HEK293 (cell line): ENCODE measurements around the gene IKZF1.

Source experiments
- CTCF ChIA-PET: fragments of 350-600 bp; formaldehyde crosslinking; extraction: SDS; loops from one replicate; lab custom pipeline; 2021; ENCODE audit warnings: antibody characterized with exemption; lab: Yijun Ruan, JAX
- POLR2A ChIA-PET: fragments of 300-600 bp; formaldehyde crosslinking; extraction: SDS; loops from one replicate; lab custom pipeline; 2020; ENCODE audit warnings: antibody characterized with exemption, inconsistent platforms; lab: Yijun Ruan, JAX
- H3K27ac ChIP-seq: fragments of 200-500 bp; sonication (Bioruptor generic); 2 replicates; pipeline ENCODE4 v1.5.1; 2014; ENCODE audit warnings: low read depth, low read length, control low read depth, inconsistent platforms; ENCODE audit errors: extremely low read depth
- H3K36me3 ChIP-seq, 2 experiments: fragments of 200-500 bp in 1 of 2; sonication (Bioruptor generic) in 1 of 2; 1 replicate in 1 of 2; 2 replicates in 1 of 2; pipeline ENCODE4 v1.5.1; 2014 to 2017; ENCODE audit warnings: inconsistent platforms in 2 of 2, low read length in 2 of 2; ENCODE audit not compliant: control insufficient read depth in 2 of 2, insufficient read depth in 1 of 2
- H3K4me1 ChIP-seq: fragments of 200-500 bp; sonication (Bioruptor generic); 2 replicates; pipeline ENCODE4 v1.5.1; 2014; ENCODE audit warnings: mild to moderate bottlenecking, low read length, inconsistent platforms; ENCODE audit not compliant: control insufficient read depth, insufficient read depth
- H3K4me3 ChIP-seq: 2 replicates; pipeline ENCODE4 v1.5.1; 2011; ENCODE audit warnings: low read depth, mild to moderate bottlenecking, control low read depth, low read length, moderate library complexity
- H3K9me3 ChIP-seq: fragments of 200-500 bp; sonication (Bioruptor generic); 2 replicates; pipeline ENCODE4 v1.5.1; 2014; ENCODE audit warnings: low read depth, low read length, inconsistent platforms; ENCODE audit not compliant: control insufficient read depth, insufficient read depth
- KLF1 ChIP-seq: fragments of 450-650 bp; formaldehyde crosslinking; IDR thresholded peaks from 2 replicates; pipeline ENCODE4 v1.5.1; 2016; ENCODE audit warnings: missing biosample characterization, missing genetic modification characterization
- KLF8 ChIP-seq: fragments of 450-650 bp; formaldehyde crosslinking; IDR thresholded peaks from 2 replicates; pipeline ENCODE4 v1.5.1; 2016; ENCODE audit warnings: missing biosample characterization, missing genetic modification characterization
- SALL2 ChIP-seq: fragments of 450-650 bp; formaldehyde crosslinking; IDR thresholded peaks from 2 replicates; pipeline ENCODE4 v1.5.0; 2017; ENCODE audit warnings: missing biosample characterization, mild to moderate bottlenecking, missing genetic modification characterization, borderline replicate concordance
- SCRT2 ChIP-seq: fragments of 450-650 bp; formaldehyde crosslinking; IDR thresholded peaks from 2 replicates; pipeline ENCODE4 v1.5.1; 2016; ENCODE audit warnings: missing biosample characterization, missing genetic modification characterization
- WT1 ChIP-seq: fragments of 450-650 bp; formaldehyde crosslinking; IDR thresholded peaks from 2 replicates; pipeline ENCODE4 v1.5.1; 2016; ENCODE audit warnings: missing biosample characterization, missing genetic modification characterization
- ZBTB48 ChIP-seq: fragments of 450-650 bp; formaldehyde crosslinking; IDR thresholded peaks from 2 replicates; pipeline ENCODE4 v1.5.1; 2016; ENCODE audit warnings: missing biosample characterization, missing genetic modification characterization
- ZNF114 ChIP-seq: fragments of 450-650 bp; formaldehyde crosslinking; IDR thresholded peaks from 2 replicates; pipeline ENCODE4 v1.5.0; 2017; ENCODE audit warnings: missing biosample characterization, missing genetic modification characterization
- ZNF140 ChIP-seq: fragments of 450-650 bp; formaldehyde crosslinking; IDR thresholded peaks from 2 replicates; pipeline ENCODE4 v1.5.1; 2016; ENCODE audit warnings: missing biosample characterization, missing genetic modification characterization
- ZNF175 ChIP-seq: fragments of 450-650 bp; formaldehyde crosslinking; IDR thresholded peaks from 2 replicates; pipeline ENCODE4 v1.5.1; 2016; ENCODE audit warnings: missing biosample characterization, missing genetic modification characterization
- ZNF747 ChIP-seq: fragments of 450-650 bp; formaldehyde crosslinking; IDR thresholded peaks from 2 replicates; pipeline ENCODE4 v1.5.1; 2016; ENCODE audit warnings: missing biosample characterization, missing genetic modification characterization
- ZNF837 ChIP-seq: fragments of 450-650 bp; formaldehyde crosslinking; IDR thresholded peaks from 2 replicates; pipeline ENCODE4 v1.5.1; 2016; ENCODE audit warnings: missing biosample characterization, missing genetic modification characterization
- ZSCAN23 ChIP-seq: fragments of 450-650 bp; formaldehyde crosslinking; IDR thresholded peaks from 2 replicates; pipeline ENCODE4 v1.5.1; 2016; ENCODE audit warnings: missing biosample characterization, missing genetic modification characterization
- ZSCAN30 ChIP-seq: fragments of 450-650 bp; IDR thresholded peaks from 2 replicates; pipeline ENCODE4 v1.5.1; 2018; ENCODE audit warnings: missing biosample characterization, mild to moderate bottlenecking, missing genetic modification characterization, moderate library complexity
- TF ChIP-seq, protein P1 (sequence below): fragments of 450-650 bp; formaldehyde crosslinking; IDR thresholded peaks from 2 replicates; pipeline ENCODE4 v1.5.1; 2016; ENCODE audit warnings: missing biosample characterization, missing genetic modification characterization
- TF ChIP-seq, protein P2 (sequence below): fragments of 450-650 bp; formaldehyde crosslinking; IDR thresholded peaks from 2 replicates; pipeline ENCODE4 v1.5.1; 2016; ENCODE audit warnings: missing biosample characterization, missing genetic modification characterization
- TF ChIP-seq, protein P3 (sequence below): fragments of 450-650 bp; formaldehyde crosslinking; IDR thresholded peaks from 2 replicates; pipeline ENCODE4 v1.5.1; 2016; ENCODE audit warnings: missing biosample characterization, missing genetic modification characterization
- TF ChIP-seq, protein P4 (sequence below): fragments of 450-650 bp; formaldehyde crosslinking; IDR thresholded peaks from 2 replicates; pipeline ENCODE4 v1.5.0; 2017; ENCODE audit warnings: missing biosample characterization, missing genetic modification characterization, borderline replicate concordance

The IKZF1 gene

DNA sequence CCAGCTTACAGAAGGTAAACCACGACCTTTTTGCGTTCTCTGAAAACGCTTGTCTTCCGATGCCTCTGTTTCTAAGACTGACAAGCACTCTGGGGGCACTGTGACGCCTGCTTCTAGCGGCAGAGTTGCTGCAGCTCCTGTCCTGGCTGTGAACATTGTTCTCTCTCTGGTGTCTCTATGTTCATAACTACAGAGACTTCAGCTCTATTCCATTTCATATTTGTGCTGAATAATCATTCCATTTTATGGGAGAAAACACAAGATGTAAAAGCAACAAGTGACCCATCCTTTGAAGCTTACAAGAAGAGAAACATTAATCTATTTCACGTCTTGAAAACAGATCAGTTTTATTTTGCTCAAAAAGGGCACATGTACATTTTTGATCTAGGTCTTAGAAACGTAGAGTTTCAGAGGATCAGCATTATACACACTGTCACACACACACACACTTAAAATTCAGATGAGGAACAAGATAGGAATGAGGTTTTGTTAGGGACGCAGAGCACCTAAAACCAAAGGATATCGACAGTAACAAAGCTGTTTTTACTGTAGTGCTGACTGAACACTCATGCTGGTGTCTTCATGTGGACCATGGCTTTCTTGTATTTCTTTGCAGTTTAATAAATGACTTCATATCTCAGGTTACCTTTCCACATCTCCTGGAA is 3.0 kb downstream of the IKZF1 start:
- Histone ChIP-seq H3K27ac (no peak overlapping the region), H3K9me3 (no peaks in the 10 kb centered on the region), H3K36me3 (no peaks in the 10 kb centered on the region), H3K4me1 (no peaks in the 10 kb centered on the region), H3K4me3 (no peak overlapping the region)
- POLR2A ChIA-PET, result no interaction called here
- CTCF ChIA-PET, result interaction anchor here (0.6 kb wide), 1 partner anchor 63 kb away, joined by 3 read pairs; no protein-coding TSS in a partner anchor
- TF ChIP-seq, protein P1, sequence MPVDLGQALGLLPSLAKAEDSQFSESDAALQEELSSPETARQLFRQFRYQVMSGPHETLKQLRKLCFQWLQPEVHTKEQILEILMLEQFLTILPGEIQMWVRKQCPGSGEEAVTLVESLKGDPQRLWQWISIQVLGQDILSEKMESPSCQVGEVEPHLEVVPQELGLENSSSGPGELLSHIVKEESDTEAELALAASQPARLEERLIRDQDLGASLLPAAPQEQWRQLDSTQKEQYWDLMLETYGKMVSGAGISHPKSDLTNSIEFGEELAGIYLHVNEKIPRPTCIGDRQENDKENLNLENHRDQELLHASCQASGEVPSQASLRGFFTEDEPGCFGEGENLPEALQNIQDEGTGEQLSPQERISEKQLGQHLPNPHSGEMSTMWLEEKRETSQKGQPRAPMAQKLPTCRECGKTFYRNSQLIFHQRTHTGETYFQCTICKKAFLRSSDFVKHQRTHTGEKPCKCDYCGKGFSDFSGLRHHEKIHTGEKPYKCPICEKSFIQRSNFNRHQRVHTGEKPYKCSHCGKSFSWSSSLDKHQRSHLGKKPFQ (tag by site-specific recombination), result no peak
- peak; percentile 17; the same call in 1 of the 2 replicates for TF ChIP-seq SCRT2

DNA sequence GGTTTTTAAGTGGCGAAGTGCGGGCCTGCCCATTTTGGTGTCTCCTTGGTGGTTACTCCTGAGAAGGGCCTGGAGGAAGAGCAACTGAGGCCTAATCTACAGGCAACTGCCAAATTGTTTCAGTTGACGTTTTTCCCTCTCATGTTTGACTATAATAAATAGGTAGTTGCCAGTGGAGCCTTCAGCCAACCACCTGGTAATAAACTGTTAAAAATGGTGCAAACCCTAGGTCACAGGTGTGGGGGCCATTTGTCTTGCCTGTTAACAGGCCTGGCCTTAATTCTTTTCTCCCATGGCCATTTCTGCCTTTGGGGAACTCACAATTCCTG is 3.7 kb downstream of the IKZF1 start:
- no peaks in the 10 kb centered on the region for H3K36me3 ChIP-seq
- H3K4me1 ChIP-seq, result no peaks in the 10 kb centered on the region
- ChIA-PET POLR2A (no interaction called here), CTCF (interaction anchor here (0.6 kb wide), 1 partner anchor 64 kb away, joined by 3 read pairs; no protein-coding TSS in a partner anchor)
- no peak overlapping the region for H3K4me3 ChIP-seq
- H3K9me3 ChIP-seq, result no peaks in the 10 kb centered on the region
- TF ChIP-seq KLF8 (tag by site-specific recombination), result no peak
- TF ChIP-seq ZBTB48, result no peak
- no peak for TF ChIP-seq ZNF837
- H3K27ac ChIP-seq, result no peak overlapping the region

DNA sequence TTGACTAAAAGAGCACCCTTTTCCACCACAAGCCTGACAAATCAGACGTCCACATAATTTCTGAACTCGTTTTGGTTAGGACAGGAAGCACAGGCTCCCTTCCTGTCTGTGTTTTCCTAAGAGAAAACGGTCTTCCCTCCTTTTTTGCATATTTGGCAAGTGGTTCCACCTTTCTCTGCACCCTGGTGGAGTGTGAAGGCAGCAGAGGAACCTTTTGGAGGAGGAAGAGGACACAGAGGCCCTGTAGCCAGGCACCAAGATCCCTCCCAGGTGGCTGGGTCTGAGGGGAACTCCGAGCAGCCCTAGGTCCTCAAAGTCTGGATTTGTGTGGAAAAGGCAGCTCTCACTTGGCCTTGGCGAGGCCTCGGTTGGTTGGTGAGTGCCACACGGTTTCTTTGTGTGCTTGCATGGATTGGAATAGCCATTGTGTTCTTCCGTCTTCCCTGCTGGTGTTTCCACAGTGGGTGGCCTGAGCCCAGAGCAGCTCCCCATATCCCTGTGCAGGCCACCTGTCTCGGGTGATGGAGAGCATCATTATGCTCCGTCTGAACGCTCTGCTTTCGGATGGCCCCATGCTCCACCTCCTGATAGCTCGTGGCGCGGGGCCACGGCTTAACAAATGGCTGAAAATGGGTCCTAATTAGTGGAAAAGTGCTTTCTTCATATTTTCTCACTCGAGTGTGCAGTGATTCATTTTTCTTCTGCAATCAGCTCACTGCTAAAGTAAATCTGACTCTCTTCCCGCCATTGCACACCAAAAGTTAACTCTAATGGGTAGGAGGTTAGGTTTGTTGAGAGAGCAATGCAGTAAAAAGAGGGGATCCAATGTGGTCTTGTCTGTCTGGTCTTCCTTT is 4.2 kb downstream of the IKZF1 start:
- CTCF ChIA-PET, result interaction anchor here (0.6 to 0.7 kb wide), 2 partner anchors 64 to 818 kb away, joined by 3 read pairs; no protein-coding TSS in a partner anchor
- no peaks in the 10 kb centered on the region for H3K4me1 ChIP-seq

More for the DNA sequence above, 4.2 kb downstream of the IKZF1 start:
- TF ChIP-seq, protein P2, sequence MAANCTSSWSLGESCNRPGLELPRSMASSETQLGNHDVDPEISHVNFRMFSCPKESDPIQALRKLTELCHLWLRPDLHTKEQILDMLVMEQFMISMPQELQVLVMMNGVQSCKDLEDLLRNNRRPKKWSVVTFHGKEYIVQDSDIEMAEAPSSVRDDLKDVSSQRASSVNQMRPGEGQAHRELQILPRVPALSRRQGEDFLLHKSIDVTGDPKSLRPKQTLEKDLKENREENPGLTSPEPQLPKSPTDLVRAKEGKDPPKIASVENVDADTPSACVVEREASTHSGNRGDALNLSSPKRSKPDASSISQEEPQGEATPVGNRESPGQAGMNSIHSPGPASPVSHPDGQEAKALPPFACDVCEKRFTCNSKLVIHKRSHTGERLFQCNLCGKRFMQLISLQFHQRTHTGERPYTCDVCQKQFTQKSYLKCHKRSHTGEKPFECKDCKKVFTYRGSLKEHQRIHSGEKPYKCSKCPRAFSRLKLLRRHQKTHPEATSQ (tag by site-specific recombination), result no peak
- TF ChIP-seq ZSCAN23 (tag by site-specific recombination), result no peak
- TF ChIP-seq SALL2 (tag by site-specific recombination), result no peak
- TF ChIP-seq ZSCAN30, result no peak
- TF ChIP-seq WT1 (tag by site-specific recombination), result no peak
- no peak for TF ChIP-seq ZNF140 (tag by site-specific recombination)
- TF ChIP-seq ZNF747 (tag by site-specific recombination), result no peak
- TF ChIP-seq SCRT2, result no peak
- TF ChIP-seq KLF1 (tag by site-specific recombination), result no peak
- no peak for TF ChIP-seq ZNF114 (tag by site-specific recombination)
- TF ChIP-seq, protein P3, sequence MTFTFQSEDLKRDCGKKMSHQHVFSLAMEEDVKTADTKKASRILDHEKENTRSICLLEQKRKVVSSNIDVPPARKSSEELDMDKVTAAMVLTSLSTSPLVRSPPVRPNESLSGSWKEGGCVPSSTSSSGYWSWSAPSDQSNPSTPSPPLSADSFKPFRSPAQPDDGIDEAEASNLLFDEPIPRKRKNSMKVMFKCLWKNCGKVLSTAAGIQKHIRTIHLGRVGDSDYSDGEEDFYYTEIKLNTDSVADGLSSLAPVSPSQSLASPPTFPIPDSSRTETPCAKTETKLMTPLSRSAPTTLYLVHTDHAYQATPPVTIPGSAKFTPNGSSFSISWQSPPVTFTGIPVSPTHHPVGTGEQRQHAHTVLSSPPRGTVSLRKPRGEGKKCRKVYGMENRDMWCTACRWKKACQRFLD (tag by site-specific recombination), result no peak
- TF ChIP-seq, protein P4, sequence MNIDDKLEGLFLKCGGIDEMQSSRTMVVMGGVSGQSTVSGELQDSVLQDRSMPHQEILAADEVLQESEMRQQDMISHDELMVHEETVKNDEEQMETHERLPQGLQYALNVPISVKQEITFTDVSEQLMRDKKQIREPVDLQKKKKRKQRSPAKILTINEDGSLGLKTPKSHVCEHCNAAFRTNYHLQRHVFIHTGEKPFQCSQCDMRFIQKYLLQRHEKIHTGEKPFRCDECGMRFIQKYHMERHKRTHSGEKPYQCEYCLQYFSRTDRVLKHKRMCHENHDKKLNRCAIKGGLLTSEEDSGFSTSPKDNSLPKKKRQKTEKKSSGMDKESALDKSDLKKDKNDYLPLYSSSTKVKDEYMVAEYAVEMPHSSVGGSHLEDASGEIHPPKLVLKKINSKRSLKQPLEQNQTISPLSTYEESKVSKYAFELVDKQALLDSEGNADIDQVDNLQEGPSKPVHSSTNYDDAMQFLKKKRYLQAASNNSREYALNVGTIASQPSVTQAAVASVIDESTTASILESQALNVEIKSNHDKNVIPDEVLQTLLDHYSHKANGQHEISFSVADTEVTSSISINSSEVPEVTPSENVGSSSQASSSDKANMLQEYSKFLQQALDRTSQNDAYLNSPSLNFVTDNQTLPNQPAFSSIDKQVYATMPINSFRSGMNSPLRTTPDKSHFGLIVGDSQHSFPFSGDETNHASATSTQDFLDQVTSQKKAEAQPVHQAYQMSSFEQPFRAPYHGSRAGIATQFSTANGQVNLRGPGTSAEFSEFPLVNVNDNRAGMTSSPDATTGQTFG, result no peak
- no peak for TF ChIP-seq ZNF175
- H3K27ac ChIP-seq, result no peak overlapping the region
- POLR2A ChIA-PET, result no interaction called here
- H3K4me3 ChIP-seq, result no peak overlapping the region
- no peaks in the 10 kb centered on the region for H3K9me3 ChIP-seq
- no peaks in the 10 kb centered on the region for H3K36me3 ChIP-seq
